ENCODE results near the gene OR10H2.

DNA sequence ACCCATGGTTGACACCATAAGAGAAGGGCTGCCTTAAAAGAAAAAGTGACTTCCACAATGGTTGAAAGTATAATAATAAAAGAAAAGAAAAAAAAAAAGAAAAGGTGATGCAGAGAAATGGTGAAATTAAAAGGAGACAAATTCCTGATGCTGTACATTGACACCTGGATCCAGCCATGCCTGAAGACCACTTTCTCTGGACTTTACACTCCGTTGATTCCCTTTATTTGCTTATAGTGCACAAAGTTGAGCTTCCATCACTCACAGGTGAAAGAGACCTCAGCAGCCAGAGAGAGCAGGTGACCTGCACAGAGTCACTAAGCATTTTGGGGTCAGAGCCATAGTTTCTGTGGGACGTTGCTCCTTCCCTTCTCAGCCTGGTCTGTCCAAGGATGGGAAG lies 47.4 kb downstream of the OR10H2 start:
- TF ChIP-seq, protein P1, sequence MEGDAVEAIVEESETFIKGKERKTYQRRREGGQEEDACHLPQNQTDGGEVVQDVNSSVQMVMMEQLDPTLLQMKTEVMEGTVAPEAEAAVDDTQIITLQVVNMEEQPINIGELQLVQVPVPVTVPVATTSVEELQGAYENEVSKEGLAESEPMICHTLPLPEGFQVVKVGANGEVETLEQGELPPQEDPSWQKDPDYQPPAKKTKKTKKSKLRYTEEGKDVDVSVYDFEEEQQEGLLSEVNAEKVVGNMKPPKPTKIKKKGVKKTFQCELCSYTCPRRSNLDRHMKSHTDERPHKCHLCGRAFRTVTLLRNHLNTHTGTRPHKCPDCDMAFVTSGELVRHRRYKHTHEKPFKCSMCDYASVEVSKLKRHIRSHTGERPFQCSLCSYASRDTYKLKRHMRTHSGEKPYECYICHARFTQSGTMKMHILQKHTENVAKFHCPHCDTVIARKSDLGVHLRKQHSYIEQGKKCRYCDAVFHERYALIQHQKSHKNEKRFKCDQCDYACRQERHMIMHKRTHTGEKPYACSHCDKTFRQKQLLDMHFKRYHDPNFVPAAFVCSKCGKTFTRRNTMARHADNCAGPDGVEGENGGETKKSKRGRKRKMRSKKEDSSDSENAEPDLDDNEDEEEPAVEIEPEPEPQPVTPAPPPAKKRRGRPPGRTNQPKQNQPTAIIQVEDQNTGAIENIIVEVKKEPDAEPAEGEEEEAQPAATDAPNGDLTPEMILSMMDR (conservative IDR thresholded peaks at IDR 0.05; ENCODE audit: low read length) = no peak
- TF ChIP-seq EZH2phosphoT487 (IDR thresholded peaks at IDR 0.05; ENCODE audit: borderline replicate concordance) = no peak

All from Loucy (cell line).